HG03442 (cell line): Measurements from ENCODE around the gene ASAP2.

Experiments used
- ATAC-seq: cut with Tn5 transposase; IDR thresholded peaks from one replicate; pipeline ENCODE4 v1.9.1; 2021; ENCODE audit warnings: mild to moderate bottlenecking, moderate library complexity; ENCODE audit not compliant: unreplicated experiment

ASAP2 gene

DNA sequence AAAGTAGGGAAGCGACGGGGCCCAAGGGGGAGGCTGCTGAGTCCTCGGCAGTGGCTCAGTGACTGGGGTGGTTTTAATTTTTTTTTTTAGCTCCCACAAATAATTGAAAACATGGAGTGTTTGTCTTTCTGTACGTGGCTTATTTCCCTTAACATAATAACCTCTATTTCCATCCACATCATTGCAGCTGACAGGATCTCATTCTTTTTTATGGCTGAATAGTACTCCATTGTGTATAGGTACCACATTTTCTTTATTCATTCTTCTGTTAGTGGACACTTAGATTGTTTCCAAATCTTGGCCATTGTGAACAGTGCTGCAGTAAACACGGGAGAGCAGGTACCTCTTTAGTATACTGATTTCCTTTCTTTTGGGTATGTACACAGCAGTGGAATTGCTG lies 65.1 kb downstream of the ASAP2 start:
- no peak for ATAC-seq

GRCh38 chr2:9273486-9274130 lies 67.0 kb downstream of the ASAP2 start:
- ATAC-seq = no peak

DNA sequence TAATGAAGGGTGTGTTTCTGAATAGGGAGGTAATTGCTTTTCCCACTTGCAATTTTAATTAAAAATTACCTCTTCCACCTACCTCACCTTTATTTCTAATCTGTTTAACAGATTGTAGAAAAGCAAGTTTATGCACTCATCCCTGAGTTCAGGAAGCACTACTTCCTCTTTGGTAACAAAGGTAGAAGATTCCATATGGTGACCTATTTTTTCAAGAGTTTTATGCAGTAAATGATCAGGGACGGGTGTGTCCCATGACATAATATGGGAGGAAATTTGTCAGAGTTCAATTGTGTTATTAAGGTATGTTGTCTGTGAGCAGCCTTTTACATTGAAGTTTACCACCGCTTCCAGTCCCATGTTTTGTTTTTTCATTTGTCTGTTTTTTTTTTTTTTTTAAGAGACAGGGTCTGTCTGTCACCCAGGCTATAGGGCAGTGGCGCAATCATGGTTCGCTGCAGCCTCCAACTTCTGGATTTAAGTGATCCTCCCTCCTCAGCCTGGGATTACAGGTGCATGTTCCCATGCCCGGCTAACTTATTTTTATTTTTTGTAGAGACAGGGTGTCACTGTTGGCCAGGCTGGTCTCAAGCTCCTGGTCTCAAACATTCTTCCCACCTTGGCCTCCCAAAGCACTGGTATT lies 68.2 kb downstream of the ASAP2 start:
- ATAC-seq = no peak

DNA sequence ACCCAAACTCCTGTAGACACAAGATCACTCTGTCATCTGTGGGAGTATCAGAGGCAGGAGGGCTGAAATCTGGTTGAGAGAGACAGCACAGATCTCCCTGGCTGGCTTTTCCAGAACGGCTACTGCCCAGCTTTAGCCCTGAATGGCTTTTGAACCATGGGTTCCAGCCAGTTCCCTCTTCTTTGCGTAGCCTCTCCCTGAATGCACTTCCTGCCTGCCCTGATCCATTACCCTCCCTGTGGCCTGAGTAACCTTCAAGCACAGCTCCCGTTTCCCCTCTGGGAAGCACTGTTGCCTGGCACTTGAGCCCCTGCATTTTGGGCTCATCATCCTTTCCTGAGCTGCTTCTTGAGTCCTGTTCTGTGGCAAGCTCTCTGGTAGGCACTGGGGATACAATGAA lies 68.8 kb downstream of the ASAP2 start:
- no peak for ATAC-seq

GRCh38 chr2:9276074-9276473 lies 69.5 kb downstream of the ASAP2 start:
- no peak for ATAC-seq

DNA sequence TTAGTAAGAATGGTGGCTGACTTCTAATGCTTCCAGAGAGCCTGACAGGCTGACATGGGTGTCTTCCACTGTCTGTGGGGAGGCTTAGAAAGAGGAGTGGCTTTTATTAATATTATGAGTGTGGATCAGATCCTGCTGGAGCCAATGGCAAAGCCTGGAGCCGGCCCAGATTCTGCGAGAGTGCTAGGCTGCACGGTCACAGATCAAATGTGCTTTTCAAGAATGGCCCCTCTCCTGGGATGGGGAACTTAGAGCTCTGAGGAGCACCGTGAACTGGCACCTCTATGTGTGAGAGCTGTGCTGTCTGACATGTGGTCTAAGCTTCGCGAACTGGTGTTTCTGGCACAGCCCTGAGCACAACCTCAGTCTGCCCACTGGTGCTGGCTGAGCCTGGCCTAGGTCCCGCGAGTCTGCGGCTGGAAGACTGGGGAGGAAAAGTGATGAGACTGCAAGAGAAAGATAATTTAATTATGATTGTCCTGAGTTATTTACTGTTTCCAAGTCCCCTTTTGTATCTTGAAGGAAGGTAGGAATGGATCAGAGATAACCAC lies 70.4 kb downstream of the ASAP2 start:
- no peak for ATAC-seq

DNA sequence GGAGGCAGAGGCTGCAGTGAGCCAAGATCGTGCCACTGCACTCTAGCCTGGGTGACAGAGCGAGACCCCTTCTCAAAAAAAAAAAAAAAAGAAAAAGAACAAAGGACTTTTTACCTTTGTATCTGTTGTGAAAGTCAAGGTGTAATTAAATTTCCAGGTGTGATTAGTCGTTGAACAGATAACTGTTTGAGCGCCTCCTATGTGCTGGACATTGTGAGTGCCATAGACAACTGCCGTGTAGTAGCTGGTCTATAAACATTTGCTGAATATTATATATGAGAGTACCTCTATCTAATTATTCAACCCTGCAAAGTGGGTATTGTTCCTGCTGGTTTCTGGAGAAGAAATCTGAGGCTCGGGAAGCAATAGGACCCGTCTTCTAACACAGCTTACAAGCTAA lies 71.8 kb downstream of the ASAP2 start:
- ATAC-seq = no peak

DNA sequence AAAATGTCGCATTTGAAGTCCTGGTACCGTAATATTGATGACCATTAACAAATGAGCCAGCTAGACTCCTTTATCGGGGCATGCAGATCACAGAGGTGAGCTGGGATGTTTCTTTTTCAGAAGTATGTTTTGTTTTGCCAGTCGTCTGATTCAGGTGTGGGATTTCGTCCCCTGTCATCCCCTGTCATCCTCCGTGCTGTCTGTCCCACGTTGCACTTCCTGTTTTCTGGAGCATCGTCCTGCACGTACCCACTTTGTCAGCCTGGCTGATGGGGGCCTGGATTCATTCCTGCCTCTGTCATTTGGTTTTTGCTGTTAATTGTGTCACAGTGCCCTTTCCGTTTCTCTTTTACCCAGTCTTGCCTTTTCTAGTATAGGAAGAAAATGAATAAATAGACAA lies 72.8 kb downstream of the ASAP2 start:
- no peak for ATAC-seq

- no peak for ATAC-seq
Measured at GRCh38 chr2:9280224-9280623, 73.6 kb downstream of the ASAP2 start.

DNA sequence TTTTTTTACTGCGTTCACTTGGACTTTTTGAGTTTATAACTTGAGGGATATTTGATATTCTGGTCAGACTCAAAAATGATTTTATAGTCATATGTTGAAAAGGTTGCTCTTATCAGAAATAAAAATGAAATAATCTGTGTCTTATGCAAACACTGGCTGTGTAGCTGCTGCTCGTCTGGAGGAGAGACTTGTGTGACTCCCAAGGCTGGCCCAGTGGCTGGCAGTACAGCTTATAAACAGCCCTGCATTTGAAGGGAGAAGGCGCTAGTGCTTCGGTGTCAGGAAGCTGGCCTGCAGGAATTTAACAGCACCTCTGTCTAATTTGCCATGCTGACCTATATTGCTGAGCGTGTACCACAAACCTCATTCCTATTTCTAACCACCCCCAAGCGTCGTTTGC lies 74.5 kb downstream of the ASAP2 start:
- ATAC-seq = no peak

DNA sequence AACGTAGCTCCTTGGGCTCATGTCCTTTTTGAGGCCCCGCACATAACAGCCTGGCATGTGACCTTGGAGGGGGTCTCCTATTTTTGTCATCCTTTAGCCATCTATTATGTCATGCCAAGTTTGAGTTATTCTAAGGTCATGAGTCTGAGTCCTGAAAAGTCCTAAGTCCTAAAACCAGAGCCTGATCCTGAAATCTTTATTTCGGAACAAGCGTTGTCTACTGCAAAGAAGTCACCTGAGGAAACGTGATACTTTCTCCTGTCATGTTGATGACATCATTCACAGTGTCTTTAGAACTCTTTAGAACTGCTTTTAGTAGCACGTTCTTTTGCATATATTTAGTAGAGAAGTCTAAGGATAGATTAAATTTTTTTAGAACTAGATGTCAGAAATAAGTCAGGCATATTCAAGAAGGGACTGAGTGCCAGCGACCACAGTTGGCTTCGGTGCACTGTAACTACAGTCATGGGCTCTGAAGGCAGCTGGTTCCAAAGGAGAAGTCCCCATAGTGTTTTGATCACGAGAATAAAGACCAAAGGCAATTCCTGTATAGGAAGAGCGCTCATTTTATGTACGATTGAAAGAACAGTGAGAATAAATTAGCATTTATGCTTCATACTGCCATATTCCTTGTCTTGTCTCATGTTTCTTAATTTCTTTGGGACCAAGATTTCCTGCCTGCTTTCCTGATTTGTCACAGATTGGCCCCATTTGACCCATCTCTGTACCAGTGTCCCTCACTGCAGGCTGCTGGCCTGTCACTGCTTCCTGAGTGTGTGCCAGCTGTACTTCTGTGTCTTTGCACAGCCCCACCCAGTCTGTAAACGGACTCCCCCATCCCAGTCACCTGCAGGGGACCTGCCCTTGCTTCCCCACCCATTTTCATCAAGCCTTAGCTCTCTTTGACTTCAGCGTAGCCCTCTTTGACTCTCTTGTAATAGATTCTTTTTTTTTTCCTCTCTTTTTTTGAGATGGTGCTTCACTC lies 75.8 kb downstream of the ASAP2 start:
- ATAC-seq = no peak

DNA sequence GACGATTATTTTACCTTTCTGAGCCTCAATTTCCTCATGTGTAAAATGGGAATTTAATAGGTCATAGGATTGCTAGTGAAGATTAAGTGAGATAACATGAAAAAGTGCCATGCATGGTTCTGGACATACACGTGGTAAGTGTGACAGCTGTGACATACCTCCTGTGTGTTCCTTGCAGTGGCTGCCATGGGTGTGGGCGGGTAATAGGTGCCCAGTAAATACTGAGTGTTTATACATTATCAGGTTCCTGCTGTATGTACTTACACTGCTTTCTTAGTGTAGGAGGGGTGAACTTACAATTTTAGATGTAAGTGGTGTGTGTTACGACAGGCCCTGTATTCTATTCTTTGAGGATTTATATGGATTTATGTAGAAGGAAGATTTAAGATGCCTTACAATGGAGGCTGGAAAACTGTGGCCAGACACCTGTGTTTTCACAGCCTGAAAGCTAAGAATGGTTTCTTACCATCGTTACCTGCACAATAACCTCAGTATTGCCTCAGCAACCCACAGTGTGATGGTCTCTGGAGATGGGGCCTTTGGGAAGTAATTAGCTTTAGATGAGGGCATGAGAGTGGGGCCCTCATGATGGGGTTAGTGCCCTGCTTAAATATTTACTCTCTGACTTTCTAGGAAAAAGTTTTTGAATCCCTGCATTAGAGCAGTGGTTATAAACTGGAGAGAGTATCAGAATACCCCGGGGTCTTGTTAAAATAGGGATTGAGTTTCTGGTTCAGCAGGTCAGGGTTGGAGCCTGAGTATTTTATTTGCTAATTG lies 78.1 kb downstream of the ASAP2 start:
- no peak for ATAC-seq

DNA sequence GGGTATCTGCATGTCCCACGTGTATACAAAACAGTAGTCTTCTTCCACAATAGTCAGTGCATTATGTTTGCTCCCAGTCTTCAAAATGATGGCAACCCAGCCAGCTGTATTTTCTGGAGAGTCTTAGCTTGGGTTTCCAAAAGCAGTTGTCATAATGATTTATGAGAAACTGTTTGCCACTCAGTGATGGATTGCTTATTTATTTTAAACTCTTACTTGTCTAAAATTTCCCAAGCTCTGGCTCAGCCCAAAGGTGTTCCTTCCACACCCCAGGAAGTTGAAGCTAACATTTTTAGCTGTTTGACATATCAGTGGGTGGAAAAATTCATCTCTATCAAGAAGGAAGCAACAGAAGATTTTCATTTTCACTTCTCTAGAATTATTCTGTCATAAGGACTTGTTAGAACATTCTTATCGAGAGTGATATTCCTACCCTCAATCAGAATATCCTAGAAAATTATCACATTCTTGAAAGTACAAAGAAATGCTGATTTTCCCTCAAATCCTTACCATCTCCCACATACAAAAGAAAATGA lies 78.8 kb downstream of the ASAP2 start:
- no peak for ATAC-seq

GRCh38 chr2:9285921-9286320 lies 79.3 kb downstream of the ASAP2 start:
- no peak for ATAC-seq

GRCh38 chr2:9286554-9287399 lies 80.2 kb downstream of the ASAP2 start:
- no peak for ATAC-seq

- ATAC-seq = no peak
Measured at GRCh38 chr2:9287400-9288045, 80.9 kb downstream of the ASAP2 start.

GRCh38 chr2:9288233-9288632 lies 81.6 kb downstream of the ASAP2 start:
- ATAC-seq = no peak

- ATAC-seq = no peak
Measured at GRCh38 chr2:9288681-9289338, 82.2 kb downstream of the ASAP2 start.

DNA sequence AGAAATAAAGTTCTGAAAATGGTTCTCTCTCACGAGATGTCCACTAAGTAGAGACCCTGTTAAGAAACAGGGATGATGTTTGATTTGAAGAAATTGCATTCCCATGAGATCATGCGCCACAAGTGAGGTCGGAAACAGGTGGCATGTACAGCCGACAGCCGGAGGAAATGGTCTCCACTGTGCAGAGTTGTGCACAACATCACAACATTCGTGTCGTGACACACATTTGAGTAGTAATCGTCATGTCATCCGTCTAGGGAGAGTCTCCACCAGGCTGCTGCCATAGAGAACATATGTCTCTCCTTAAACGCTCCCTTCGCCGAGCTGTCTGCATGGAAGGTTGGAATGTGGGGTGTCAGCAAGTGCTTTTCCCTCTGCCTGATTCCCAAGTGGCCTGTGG lies 84.7 kb downstream of the ASAP2 start:
- ATAC-seq = no peak
